Cardiac muscle cell (in vitro differentiated cells and primary cell): ENCODE results near the gene MAPK10. TPM values are rescaled to one million over a fixed set of nuclear protein-coding genes. Genes with fewer than 3 reads are reported as not detected.
"Not testable (repeated sequence)": the region's sequence is repeated elsewhere in the genome, so short reads cannot be mapped to it uniquely, and the experiment has no call there.

Experiments
- DNase-seq, 2 donors: peaks; one replicate each; pipeline versions ENCODE4 v3.0.0 to v3.0.0-alpha.2; 2010 to 2017; ENCODE audit warnings: low read depth in 1 of 2, low spot score in 1 of 2
- H3K27ac ChIP-seq: fragments of 200-600 bp; sonication (generic); 2 replicates; pipeline ENCODE4 v1.5.1; 2016
- H3K27me3 ChIP-seq: fragments of 200-600 bp; sonication (generic); 2 replicates; pipeline ENCODE4 v1.6.0; 2016; ENCODE audit warnings: control low read depth
- H3K36me3 ChIP-seq: fragments of 200-600 bp; sonication (generic); 2 replicates; pipeline ENCODE4 v1.5.1; 2016; ENCODE audit warnings: control low read depth
- H3K4me1 ChIP-seq: fragments of 200-600 bp; sonication (generic); 2 replicates; pipeline ENCODE4 v1.8.1; 2017; ENCODE audit warnings: low read depth, mild to moderate bottlenecking, mixed run types
- H3K4me3 ChIP-seq: fragments of 200-600 bp; sonication (generic); 2 replicates; pipeline ENCODE4 v1.5.1; 2016; ENCODE audit warnings: mild to moderate bottlenecking
- H3K9me3 ChIP-seq: fragments of 200-600 bp; sonication (generic); 2 replicates; pipeline ENCODE4 v1.5.1; 2017; ENCODE audit warnings: low read depth, mild to moderate bottlenecking, control low read depth
- CTCF ChIP-seq: IDR thresholded peaks from 2 replicates; pipeline ENCODE4 v1.5.1; 2012; ENCODE audit warnings: low read depth, mild to moderate bottlenecking, low read length
- polyA plus RNA-seq: library from polyadenylated mRNA; unstranded; fragments of >200 nt; fragmentation: Nextera tagmentation; extraction: Ambion mirVana; gene quantifications from 2 replicates; pipeline ENCODE4 v1.2.1, GENCODE V29; 2016
- total RNA-seq: library from RNA; depleted of rRNA; stranded (reverse); fragments of >200 nt; gene quantifications from 2 replicates; pipeline ENCODE4 v1.2.3, GENCODE V29; 2016

Gene MAPK10
- total and polyA plus RNA-seq, 2 experiments from 2014 or later, result 13.9 to 22.8 TPM

DNA sequence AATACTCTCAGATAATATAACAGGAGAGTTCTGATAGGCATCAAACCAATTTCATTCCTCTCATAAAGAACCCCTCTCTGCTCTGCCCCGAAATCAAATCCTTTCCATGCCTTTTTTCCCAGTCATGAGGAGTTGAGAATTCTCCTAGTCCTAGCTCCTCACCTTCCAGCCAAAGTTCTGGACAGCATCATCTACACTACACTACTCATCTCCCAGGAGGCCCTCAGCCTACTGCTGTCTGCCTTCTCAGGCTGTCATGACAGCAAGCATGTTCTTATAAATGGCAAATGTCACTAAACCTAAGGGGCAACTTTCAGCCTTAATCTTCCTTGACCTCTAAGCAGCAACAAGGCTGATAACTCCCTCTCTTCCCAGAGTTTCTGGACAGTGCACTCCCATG lies 26.6 kb downstream of the MAPK10 start:
- H3K4me3 ChIP-seq, result no peak overlapping the region
- H3K4me1 ChIP-seq, result peaks cover 10% of the 10 kb centered on the region
- H3K27me3 ChIP-seq, result no peaks in the 10 kb centered on the region
- no peak for TF ChIP-seq CTCF
- H3K27ac ChIP-seq, result peak overlapping the region; percentile 53
- no peaks in the 10 kb centered on the region for H3K9me3 ChIP-seq
- DNase-seq, result no peak
- H3K36me3 ChIP-seq, result no peaks in the 10 kb centered on the region

GRCh38 chr4:86330961-86331742 lies 28.7 kb downstream of the MAPK10 start:
- Histone ChIP-seq H3K27ac (no peak overlapping the region), H3K9me3 (no peaks in the 10 kb centered on the region), H3K4me3 (no peak overlapping the region), H3K4me1 (peaks cover 10% of the 10 kb centered on the region), H3K27me3 (no peaks in the 10 kb centered on the region), H3K36me3 (no peaks in the 10 kb centered on the region)
- DNase-seq, result no peak
- TF ChIP-seq CTCF, result no peak

DNA sequence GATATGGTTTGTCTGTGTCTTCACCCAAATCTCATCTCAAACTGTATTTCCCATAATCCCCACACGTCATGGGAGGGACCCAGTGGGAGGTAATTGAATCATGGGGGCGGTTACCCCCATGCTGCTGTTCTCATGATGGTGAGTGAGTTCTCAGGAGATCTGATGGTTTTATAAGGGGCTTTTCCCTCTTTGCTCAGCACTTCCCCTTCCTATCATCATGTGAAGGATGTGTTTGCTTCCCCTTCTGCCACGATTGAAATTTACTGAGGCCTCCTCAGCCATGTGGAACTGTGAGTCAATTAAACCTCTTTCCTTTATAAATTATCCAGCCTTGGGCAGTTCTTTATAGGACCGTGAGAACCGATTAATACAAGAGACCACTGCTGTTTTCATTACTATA lies 29.4 kb downstream of the MAPK10 start:
- H3K4me1 ChIP-seq, H3K27me3 ChIP-seq, DNase-seq, H3K36me3 ChIP-seq, H3K27ac ChIP-seq, H3K9me3 ChIP-seq, H3K4me3 ChIP-seq: not testable (repeated sequence)

DNA sequence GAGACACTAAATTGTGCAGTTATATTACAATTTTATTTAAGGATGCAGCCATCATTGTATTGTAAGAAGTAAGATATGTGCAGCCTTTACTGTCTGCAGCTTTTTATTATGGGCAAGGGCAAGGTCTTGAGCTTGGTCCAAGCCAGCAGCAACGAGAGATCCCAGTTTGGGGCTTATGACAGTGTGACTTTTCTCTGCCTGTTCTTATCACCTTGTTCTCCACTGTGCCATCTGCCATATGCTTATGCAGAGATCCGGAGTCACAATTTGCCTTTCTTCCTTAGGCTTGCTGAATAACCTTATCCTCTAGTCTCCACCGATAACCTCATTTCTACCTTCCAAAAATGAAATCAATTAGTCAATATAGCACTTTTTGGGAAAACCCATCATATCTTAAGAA lies 30.4 kb downstream of the MAPK10 start:
- Histone ChIP-seq H3K27ac (no peak overlapping the region), H3K4me3 (no peak overlapping the region), H3K36me3 (no peaks in the 10 kb centered on the region), H3K4me1 (peaks cover 10% of the 10 kb centered on the region), H3K9me3 (no peaks in the 10 kb centered on the region), H3K27me3 (no peaks in the 10 kb centered on the region)
- DNase-seq, result no peak
- TF ChIP-seq CTCF, result no peak

DNA sequence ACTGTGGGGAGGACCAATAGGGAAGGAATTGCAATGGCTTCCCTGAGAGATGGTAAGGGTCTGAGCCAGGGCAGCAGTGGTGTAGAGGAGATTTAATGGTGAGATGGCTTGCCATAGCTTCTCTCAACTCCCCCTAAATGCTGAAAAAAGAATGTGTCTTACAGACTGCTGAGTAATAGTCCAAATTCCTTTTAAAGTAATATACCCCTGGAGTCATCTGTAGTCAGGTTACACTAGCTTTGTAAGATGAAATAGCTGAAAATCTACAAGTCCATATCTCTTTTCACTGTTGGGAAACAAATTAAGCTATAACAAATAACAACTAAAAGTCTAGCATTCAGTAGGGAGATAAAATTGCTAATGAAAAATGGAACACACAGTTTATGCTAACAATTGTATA lies 33.5 kb downstream of the MAPK10 start:
- no peak for TF ChIP-seq CTCF
- Histone ChIP-seq H3K9me3 (no peaks in the 10 kb centered on the region), H3K27ac (no peak overlapping the region), H3K4me1 (no peaks in the 10 kb centered on the region), H3K4me3 (no peak overlapping the region), H3K27me3 (no peaks in the 10 kb centered on the region), H3K36me3 (no peaks in the 10 kb centered on the region)
- DNase-seq, result no peak

DNA sequence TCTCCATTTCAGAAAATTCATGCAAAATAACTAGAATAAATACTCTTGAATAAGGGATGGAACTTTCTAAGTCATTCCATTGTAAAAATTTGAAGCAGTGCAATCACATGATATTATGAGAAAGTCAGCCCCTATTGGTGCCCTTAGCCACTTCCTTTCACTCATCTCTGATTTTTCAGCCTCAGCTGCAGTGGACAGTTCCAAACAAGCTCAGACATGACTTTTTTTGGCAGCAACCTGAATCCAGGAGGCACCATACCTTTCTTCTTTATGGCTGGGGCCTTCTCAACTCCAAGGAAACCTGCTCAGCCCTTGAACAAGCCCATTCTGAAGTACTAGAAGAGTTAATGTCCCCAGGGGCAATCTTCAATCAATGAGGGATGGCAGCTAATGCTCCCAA lies 40.5 kb downstream of the MAPK10 start:
- H3K4me1 ChIP-seq, result no peaks in the 10 kb centered on the region
- H3K36me3 ChIP-seq, result no peaks in the 10 kb centered on the region
- no peaks in the 10 kb centered on the region for H3K9me3 ChIP-seq
- H3K4me3 ChIP-seq, result no peak overlapping the region
- no peak overlapping the region for H3K27ac ChIP-seq
- DNase-seq, result no peak
- TF ChIP-seq CTCF, result no peak
- no peaks in the 10 kb centered on the region for H3K27me3 ChIP-seq
